ENCODE measurements around the gene TSKU.
A peak's percentile ranks its signal among the peaks of the same experiment; 100 is the strongest.
"Not testable (repeated sequence)": the region's sequence is repeated elsewhere in the genome, so short reads cannot be mapped to it uniquely, and the experiment has no call there.

Gene TSKU

GRCh38 chr11:76800466-76801200 is 17.5 kb downstream of the TSKU start:
- no peak for DNase-seq (ENCODE audit: low spot score)

GRCh38 chr11:76801225-76801624 is 18.1 kb downstream of the TSKU start:
- no peak for DNase-seq (ENCODE audit: low spot score)

- DNase-seq (ENCODE audit: low spot score) = no peak
Observed at GRCh38 chr11:76801736-76802135, 18.6 kb downstream of the TSKU start.

GRCh38 chr11:76802151-76802550 is 19.0 kb downstream of the TSKU start:
- DNase-seq (ENCODE audit: low spot score) = no peak

- DNase-seq (ENCODE audit: low spot score) = no peak
Observed at GRCh38 chr11:76802621-76803020, 19.5 kb downstream of the TSKU start.

GRCh38 chr11:76803023-76803422 is 19.9 kb downstream of the TSKU start:
- no peak for DNase-seq (ENCODE audit: low spot score)

GRCh38 chr11:76803811-76804600 is 20.9 kb downstream of the TSKU start:
- no peak for DNase-seq (ENCODE audit: low spot score)

- no peak for DNase-seq (ENCODE audit: low spot score)
Observed at GRCh38 chr11:76805206-76805913, 22.2 kb downstream of the TSKU start.

- DNase-seq (ENCODE audit: low spot score) = no peak
Observed at GRCh38 chr11:76806131-76806530, 23.0 kb downstream of the TSKU start.

- no peak for DNase-seq (ENCODE audit: low spot score)
Observed at GRCh38 chr11:76806608-76807205, 23.6 kb downstream of the TSKU start.

- DNase-seq (ENCODE audit: low spot score) = peak; percentile 80
Observed at GRCh38 chr11:76807206-76807875, 24.2 kb downstream of the TSKU start.

GRCh38 chr11:76808171-76808570 is 25.0 kb downstream of the TSKU start:
- no peak for DNase-seq (ENCODE audit: low spot score)

GRCh38 chr11:76808996-76809395 is 25.8 kb downstream of the TSKU start:
- DNase-seq (ENCODE audit: low spot score) = no peak

GRCh38 chr11:76810151-76810853 is 27.1 kb downstream of the TSKU start:
- DNase-seq (ENCODE audit: low spot score) = no peak

GRCh38 chr11:76811259-76811658 is 28.1 kb downstream of the TSKU start:
- no peak for DNase-seq (ENCODE audit: low spot score)

GRCh38 chr11:76814414-76814813 is 31.3 kb downstream of the TSKU start:
- DNase-seq (ENCODE audit: low spot score) = no peak

GRCh38 chr11:76815678-76816077 is 32.5 kb downstream of the TSKU start:
- not testable (repeated sequence) for DNase-seq (ENCODE audit: low spot score)

GRCh38 chr11:76820184-76820566 is 37.0 kb downstream of the TSKU start:
- no peak for DNase-seq (ENCODE audit: low spot score)

GRCh38 chr11:76821396-76821795 is 38.2 kb downstream of the TSKU start:
- DNase-seq (ENCODE audit: low spot score) = not testable (repeated sequence)

GRCh38 chr11:76822406-76822805 is 39.2 kb downstream of the TSKU start:
- no peak for DNase-seq (ENCODE audit: low spot score)

All from SK-N-DZ (cell line).